ENCODE data around the gene UBE2D2.
A peak's percentile ranks its signal among the peaks of the same experiment; 100 is the strongest.
"Not testable (repeated sequence)": the region's sequence is repeated elsewhere in the genome, so short reads cannot be mapped to it uniquely, and the experiment has no call there.

The UBE2D2 gene

DNA sequence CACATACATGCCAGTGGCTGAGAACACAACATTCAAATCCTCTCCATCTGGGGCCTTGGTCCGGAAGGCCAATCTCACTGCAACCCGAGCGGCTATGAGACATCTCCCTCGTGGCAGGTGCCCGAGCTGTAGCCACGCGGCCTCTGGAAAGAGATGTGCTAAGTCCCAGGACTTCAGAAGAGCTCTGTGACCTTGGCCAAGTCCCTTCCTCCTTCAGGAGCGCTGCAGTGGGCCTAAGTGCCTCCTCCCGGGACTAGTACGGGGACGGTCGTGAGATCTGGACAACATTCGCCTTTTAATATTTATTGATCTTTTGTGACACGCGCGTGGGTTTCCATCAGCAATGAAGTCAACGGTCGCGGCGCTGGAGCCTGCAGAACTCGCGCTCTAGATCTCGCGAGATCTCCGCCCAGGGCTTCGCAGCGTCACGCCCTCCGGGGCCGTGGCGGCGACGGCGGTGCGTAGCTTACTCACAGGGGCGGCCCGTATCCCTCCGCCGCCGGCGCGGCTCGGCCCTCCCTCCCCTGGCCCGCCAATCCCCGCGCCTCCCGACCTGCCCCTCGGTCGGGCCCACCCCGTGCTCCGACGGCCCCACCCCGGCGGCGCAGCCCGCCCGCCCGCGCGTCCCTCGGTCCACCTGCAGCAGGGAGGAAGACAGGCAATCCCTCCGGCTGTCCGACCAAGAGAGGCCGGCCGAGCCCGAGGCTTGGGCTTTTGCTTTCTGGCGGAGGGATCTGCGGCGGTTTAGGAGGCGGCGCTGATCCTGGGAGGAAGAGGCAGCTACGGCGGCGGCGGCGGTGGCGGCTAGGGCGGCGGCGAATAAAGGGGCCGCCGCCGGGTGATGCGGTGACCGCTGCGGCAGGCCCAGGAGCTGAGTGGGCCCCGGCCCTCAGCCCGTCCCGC lies at the start of gene UBE2D2:
UBE2D2 (plus strand) TSS at position 588 of the 903 bp plus-strand sequence. CDS start 453 bp downstream, outside the sequence.
- Histone ChIP-seq H3K4me3 (ENCODE audit: low read length) (peak within 1 kb of the TSS; percentile 98), H3K36me3 (ENCODE audit: insufficient read depth, low read depth, low read length) (peaks cover 30% of the 10 kb centered on the region), H3K9me3 (ENCODE audit: insufficient read depth, low read depth, low read length) (no peaks in the 10 kb centered on the region), H3K27ac (ENCODE audit: low read length) (peak within 1 kb of the TSS; percentile 93), H3K27me3 (ENCODE audit: insufficient read depth, low read length) (no peaks in the 10 kb centered on the region), H3K4me1 (ENCODE audit: insufficient read depth, low read length) (peaks cover 11% of the 10 kb centered on the region), H3K9ac (ENCODE audit: low read depth, low read length) (peak within 1 kb of the TSS; percentile 96)

DNA sequence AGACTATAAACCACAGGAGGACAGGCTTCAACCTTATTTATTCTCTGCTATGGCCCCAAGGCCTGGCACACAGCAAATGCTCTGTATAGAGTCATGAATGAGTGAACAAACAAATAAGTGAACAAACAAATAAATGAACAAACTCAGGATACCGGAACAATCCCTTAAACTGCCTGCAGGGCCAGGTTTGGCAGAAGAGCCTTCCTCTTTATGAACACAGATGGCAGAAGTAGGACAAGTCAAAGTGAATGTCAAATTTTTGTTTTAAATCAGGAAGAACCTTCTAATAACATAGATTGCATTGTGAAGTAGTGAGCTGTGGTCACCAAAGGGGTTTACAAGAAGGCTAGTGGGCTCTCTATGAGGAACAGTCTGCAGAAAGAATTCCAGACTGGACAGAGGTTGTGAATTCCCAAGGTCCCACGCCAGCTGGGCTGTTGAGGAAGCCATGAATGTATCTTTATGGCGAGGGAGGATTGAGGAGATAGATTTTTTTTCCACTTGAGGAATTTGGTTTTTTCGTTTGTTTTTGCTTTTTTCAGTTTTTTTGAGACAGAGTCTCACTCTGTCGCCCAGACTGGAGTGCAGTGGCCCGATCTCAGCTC lies 48.3 kb upstream of the UBE2D2 start:
- Histone ChIP-seq H3K27ac (ENCODE audit: low read length) (no peak overlapping the region), H3K9me3 (ENCODE audit: insufficient read depth, low read depth, low read length) (no peaks in the 10 kb centered on the region), H3K4me1 (ENCODE audit: insufficient read depth, low read length) (no peaks in the 10 kb centered on the region; the same call in 1 of the 2 replicates), H3K9ac (ENCODE audit: low read depth, low read length) (no peak overlapping the region), H3K27me3 (ENCODE audit: insufficient read depth, low read length) (no peaks in the 10 kb centered on the region), H3K36me3 (ENCODE audit: insufficient read depth, low read depth, low read length) (no peaks in the 10 kb centered on the region), H3K4me3 (ENCODE audit: low read length) (no peak overlapping the region)

DNA sequence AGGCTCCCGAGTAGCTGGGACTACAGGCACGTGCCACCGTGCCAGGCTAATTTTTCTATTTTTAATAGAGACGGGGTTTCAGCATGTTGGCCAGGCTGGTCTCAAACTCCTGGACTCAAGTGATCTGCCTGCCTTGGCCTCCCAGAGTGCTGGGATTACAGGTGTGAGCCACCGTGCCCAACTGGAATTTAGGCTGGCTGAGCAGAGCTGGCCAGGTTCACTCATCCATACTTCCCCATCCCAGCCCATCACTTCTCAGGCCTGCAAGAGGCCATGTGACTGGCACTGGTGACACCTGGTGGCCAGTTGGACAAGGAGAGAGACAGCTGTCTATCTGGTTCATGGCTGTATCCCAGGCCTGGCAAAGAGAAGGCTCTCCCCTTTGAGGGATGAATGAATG lies 47.7 kb upstream of the UBE2D2 start:
- H3K4me1 ChIP-seq (ENCODE audit: insufficient read depth, low read length); H3K27ac ChIP-seq (ENCODE audit: low read length); H3K27me3 ChIP-seq (ENCODE audit: insufficient read depth, low read length); H3K4me3 ChIP-seq (ENCODE audit: low read length); H3K9me3 ChIP-seq (ENCODE audit: insufficient read depth, low read depth, low read length); H3K36me3 ChIP-seq (ENCODE audit: insufficient read depth, low read depth, low read length); H3K9ac ChIP-seq (ENCODE audit: low read depth, low read length): not testable (repeated sequence)

DNA sequence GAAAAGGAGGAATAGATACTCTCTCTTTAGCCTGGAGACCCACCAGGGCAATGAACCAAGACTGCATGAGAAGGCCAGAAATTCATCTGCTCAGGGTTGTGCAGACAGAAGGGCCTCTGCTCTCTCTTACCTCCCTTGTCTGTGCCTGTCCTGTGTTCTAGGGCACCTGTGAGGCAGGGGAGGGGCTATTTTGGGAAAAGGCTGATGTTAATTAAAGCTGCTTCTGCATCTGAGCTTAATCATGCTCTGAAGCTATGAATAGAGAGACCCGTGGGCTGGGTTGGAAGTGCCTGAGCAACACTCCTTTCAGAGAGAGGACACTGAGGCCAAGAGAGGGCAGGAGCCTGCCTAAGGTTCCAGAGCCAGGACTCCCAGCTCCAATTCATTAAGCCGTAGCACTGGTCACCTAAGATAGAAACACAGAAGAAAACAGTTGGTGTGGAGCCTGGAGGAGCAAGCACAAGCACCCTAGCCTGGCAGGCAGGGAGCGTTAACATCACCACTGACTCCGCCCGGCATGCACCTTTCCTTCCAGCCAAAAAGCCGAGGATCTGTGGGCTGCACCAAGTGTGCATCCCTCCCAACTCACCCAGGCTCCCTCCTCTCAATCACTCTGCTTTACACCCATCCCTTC lies 47.2 kb upstream of the UBE2D2 start:
- H3K27me3 ChIP-seq (ENCODE audit: insufficient read depth, low read length) = no peaks in the 10 kb centered on the region
- no peak overlapping the region for H3K27ac ChIP-seq (ENCODE audit: low read length)
- H3K4me3 ChIP-seq (ENCODE audit: low read length) = no peak overlapping the region
- no peaks in the 10 kb centered on the region for H3K9me3 ChIP-seq (ENCODE audit: insufficient read depth, low read depth, low read length)
- H3K9ac ChIP-seq (ENCODE audit: low read depth, low read length) = no peak overlapping the region
- H3K4me1 ChIP-seq (ENCODE audit: insufficient read depth, low read length) = peaks cover 3% of the 10 kb centered on the region; the same call in 1 of the 2 replicates
- no peaks in the 10 kb centered on the region for H3K36me3 ChIP-seq (ENCODE audit: insufficient read depth, low read depth, low read length)

DNA sequence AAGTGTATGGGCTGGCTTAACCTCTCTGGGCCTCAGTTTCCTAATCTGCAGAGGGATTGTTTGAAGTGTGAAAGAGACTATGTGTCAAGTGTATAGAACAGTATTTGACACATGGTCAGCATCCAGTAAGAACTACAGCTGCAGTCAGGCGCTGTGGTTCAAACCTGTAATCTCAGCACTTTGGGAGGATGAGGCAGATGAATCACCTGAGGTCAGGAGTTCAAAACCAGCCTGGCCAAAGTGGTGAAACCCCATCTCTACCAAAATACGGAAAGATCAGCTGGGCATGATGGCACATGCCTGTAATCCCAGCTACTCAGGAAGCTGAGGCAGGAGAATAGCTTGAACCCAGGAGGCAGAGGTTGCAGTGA lies 46.7 kb upstream of the UBE2D2 start:
- Histone ChIP-seq H3K9ac (ENCODE audit: low read depth, low read length) (no peak overlapping the region), H3K36me3 (ENCODE audit: insufficient read depth, low read depth, low read length) (no peaks in the 10 kb centered on the region), H3K9me3 (ENCODE audit: insufficient read depth, low read depth, low read length) (no peaks in the 10 kb centered on the region), H3K4me3 (ENCODE audit: low read length) (no peak overlapping the region), H3K27ac (ENCODE audit: low read length) (no peak overlapping the region), H3K27me3 (ENCODE audit: insufficient read depth, low read length) (no peaks in the 10 kb centered on the region), H3K4me1 (ENCODE audit: insufficient read depth, low read length) (peaks cover 3% of the 10 kb centered on the region; the same call in 1 of the 2 replicates)

DNA sequence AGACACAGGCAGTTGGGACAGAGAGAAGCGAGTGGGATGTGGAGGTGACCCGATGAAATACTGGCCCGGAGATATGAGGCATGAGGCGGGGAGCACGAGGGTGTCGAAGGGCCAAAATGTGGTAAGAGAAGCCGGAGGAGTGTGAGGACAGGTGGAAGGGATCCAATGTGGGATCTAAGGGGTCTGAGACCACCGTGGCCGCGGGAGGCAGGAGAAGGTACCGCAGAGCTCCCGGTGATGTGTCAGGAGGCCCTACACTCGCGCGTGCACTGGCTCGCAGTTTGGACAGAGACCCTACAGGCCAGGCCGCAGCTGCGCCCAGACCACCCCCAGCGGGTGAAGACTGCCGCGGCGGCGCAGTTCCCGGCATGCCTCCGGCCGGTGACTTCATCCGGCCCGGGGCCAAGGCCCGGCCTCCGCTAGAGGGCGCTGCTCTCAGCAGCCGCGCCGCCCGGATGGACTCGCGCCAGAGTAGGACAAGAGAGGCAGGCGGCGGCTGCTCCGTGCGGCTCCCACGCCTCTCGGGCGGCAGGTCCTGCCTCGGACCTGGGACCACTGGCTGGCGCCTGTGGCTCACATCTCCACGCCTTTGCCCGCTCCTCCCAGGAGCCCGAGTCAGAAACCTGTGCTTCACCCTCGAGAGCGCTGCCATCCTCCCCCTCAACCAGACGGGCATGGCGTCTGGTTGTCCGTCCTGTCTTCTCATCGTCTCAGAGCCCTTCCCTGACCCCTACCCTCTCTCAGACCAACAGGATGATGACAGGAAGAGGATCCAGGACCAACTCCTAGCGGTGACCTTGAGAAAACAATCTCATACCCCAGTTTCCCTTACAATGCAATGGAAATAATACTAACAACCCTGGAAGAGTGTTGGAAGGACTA lies 43.2 kb upstream of the UBE2D2 start:
- Histone ChIP-seq H3K4me1 (ENCODE audit: insufficient read depth, low read length) (peaks cover 3% of the 10 kb centered on the region; the same call in 1 of the 2 replicates), H3K9me3 (ENCODE audit: insufficient read depth, low read depth, low read length) (no peaks in the 10 kb centered on the region), H3K27ac (ENCODE audit: low read length) (no peak overlapping the region), H3K36me3 (ENCODE audit: insufficient read depth, low read depth, low read length) (no peaks in the 10 kb centered on the region), H3K4me3 (ENCODE audit: low read length) (peak overlapping the region; percentile 71), H3K27me3 (ENCODE audit: insufficient read depth, low read length) (no peaks in the 10 kb centered on the region), H3K9ac (ENCODE audit: low read depth, low read length) (peak overlapping the region; percentile 74; the same call in 1 of the 2 replicates)

DNA sequence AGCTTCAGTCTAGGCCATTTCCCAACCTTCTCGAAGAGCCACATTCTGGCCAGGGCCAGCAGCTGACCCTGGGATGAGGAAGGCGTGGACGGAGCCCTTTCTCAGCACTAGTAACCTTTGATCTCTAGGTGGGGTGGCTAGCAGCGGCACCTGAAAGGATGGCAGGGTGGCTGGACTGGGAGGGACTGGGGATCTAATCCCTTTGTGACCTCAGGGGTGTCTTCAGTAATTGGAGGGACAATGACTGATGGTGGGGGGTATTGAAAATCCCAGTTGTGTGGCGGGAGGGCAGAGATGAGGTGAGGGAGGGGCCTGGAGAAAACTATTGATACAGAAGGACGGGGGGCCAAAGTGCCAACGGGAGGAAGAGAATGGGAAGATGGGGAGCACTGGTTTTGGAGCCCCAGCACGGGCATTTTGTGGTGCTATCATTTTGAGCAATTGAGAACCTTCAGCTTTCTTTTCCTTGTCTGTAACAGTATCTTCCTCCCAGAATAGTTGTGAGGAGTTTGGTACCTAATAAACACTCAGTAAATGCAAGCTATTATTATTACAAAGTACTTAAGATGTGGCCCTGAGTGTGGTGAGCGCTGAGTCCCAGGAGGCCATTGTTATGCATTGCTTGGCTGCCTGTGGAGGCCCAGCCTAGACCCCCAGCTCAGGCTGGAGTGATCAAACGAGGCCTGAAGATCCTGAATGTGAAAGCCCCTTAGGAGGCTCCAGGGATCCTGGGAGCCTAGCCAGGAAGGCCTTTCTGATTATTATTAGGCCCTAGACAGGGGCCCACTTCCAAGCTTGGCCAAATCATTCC lies 37.3 kb upstream of the UBE2D2 start:
- Histone ChIP-seq H3K4me3 (ENCODE audit: low read length) (peak overlapping the region; percentile 9; the same call in 1 of the 2 replicates), H3K9me3 (ENCODE audit: insufficient read depth, low read depth, low read length) (no peaks in the 10 kb centered on the region), H3K36me3 (ENCODE audit: insufficient read depth, low read depth, low read length) (no peaks in the 10 kb centered on the region), H3K27me3 (ENCODE audit: insufficient read depth, low read length) (no peaks in the 10 kb centered on the region), H3K27ac (ENCODE audit: low read length) (no peak overlapping the region), H3K4me1 (ENCODE audit: insufficient read depth, low read length) (peaks cover 38% of the 10 kb centered on the region; the same call in 1 of the 2 replicates), H3K9ac (ENCODE audit: low read depth, low read length) (no peak overlapping the region)

DNA sequence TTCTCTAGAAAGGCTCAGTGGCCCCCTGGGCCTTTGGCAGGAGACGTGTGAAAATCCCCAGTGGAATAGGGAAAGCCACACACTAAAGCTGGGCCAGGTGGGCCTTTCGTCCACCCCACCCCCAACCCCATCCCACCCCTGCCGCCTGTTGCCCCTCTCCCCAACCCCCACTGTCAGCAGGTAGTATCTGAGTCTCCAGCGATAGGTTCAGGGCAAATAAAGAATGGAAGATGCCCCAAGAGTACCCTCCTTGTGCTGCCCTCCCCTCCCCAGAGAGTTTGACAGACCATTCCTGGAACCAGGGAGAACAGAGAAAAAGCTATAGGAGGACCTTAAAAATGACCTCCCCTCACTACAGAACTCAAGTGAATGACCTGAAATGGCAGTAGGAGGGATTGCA lies 36.7 kb upstream of the UBE2D2 start:
- Histone ChIP-seq H3K36me3 (ENCODE audit: insufficient read depth, low read depth, low read length) (no peaks in the 10 kb centered on the region), H3K27me3 (ENCODE audit: insufficient read depth, low read length) (no peaks in the 10 kb centered on the region), H3K9ac (ENCODE audit: low read depth, low read length) (no peak overlapping the region; the same call in 1 of the 2 replicates), H3K4me3 (ENCODE audit: low read length) (peak overlapping the region; percentile 9; the same call in 1 of the 2 replicates), H3K27ac (ENCODE audit: low read length) (no peak overlapping the region), H3K4me1 (ENCODE audit: insufficient read depth, low read length) (peaks cover 38% of the 10 kb centered on the region; the same call in 1 of the 2 replicates), H3K9me3 (ENCODE audit: insufficient read depth, low read depth, low read length) (no peaks in the 10 kb centered on the region)

DNA sequence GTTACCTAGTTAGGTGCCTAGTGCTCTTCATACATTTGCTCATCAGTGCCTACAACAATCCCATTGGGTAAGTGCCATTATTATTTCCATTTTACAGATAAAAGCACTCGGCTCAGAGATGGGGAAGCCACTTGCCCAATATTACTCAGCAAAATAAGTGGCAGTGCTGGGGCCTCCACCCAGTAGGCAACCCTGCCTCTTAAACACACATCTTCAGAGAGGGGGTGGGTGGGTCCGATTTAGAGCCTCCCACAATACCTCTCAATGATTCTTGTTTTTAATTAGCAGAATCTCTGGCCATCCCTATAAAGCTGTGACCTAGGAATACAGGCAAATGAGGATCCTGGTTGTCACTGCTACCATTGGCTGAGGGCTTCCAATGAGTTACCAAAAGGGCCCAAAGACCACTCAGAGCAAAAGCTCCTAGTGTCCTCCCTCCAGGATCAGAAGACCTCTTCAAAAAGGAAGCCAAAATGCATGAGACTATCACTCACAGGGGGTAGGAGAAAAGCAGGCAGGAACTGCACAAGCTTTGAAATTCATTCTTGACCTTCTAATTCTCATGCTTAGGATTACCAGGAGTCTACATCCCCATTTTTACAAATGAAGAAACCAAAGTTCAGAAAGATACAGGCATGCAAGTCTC lies 36.1 kb upstream of the UBE2D2 start:
- H3K4me1 ChIP-seq (ENCODE audit: insufficient read depth, low read length) = peaks cover 38% of the 10 kb centered on the region; the same call in 1 of the 2 replicates
- peak overlapping the region; percentile 29; the same call in 1 of the 2 replicates for H3K9ac ChIP-seq (ENCODE audit: low read depth, low read length)
- no peaks in the 10 kb centered on the region for H3K27me3 ChIP-seq (ENCODE audit: insufficient read depth, low read length)
- H3K27ac ChIP-seq (ENCODE audit: low read length) = no peak overlapping the region
- H3K9me3 ChIP-seq (ENCODE audit: insufficient read depth, low read depth, low read length) = no peaks in the 10 kb centered on the region
- no peaks in the 10 kb centered on the region for H3K36me3 ChIP-seq (ENCODE audit: insufficient read depth, low read depth, low read length)
- peak overlapping the region; percentile 9; the same call in 1 of the 2 replicates for H3K4me3 ChIP-seq (ENCODE audit: low read length)

Data from iPS-20b (cell line).